Upper lobe of left lung (tissue), 6 donors: ENCODE results near the gene TSR1. TPM values are rescaled to one million over a fixed set of nuclear protein-coding genes. Genes with fewer than 3 reads are reported as not detected.

Experiments used
- ATAC-seq, 2 donors: fragments of 200-7000 bp; cut with Tn5 transposase; one replicate each; pipeline ENCODE4 v1.9.1; 2022; ENCODE audit warnings: mild to moderate bottlenecking in 2 of 2, moderate library complexity in 2 of 2; ENCODE audit not compliant: low FRiP score in 2 of 2
- DNase-seq, 2 donors: peaks; one replicate each; pipeline ENCODE4 v3.0.0-alpha.2; 2019 to 2020
- H3K27ac ChIP-seq, 4 donors: fragments of 200-600 bp; sonication (generic); one replicate each; pipeline ENCODE4 v1.5.1; 2016 to 2019
- H3K27me3 ChIP-seq, 4 donors: fragments of 200-600 bp; sonication (generic); one replicate each; pipeline ENCODE4 v1.5.1; 2017 to 2019
- H3K36me3 ChIP-seq, 4 donors: fragments of 200-600 bp; sonication (generic); one replicate each; pipeline ENCODE4 v1.5.1; 2016 to 2019
- H3K4me1 ChIP-seq, 4 donors: fragments of 200-600 bp; sonication (generic); one replicate each; pipeline ENCODE4 v1.5.1; 2018 to 2019
- H3K4me3 ChIP-seq, 4 donors: fragments of 200-600 bp; sonication (generic); one replicate each; pipeline ENCODE4 v1.5.1; 2017 to 2019; ENCODE audit warnings: mild to moderate bottlenecking in 2 of 4, moderate library complexity in 1 of 4
- H3K9me3 ChIP-seq, 4 donors: fragments of 200-600 bp; sonication (generic); one replicate each; pipeline ENCODE4 v1.5.1; 2018 to 2019
- EP300 ChIP-seq, 4 donors: sonication (generic); formaldehyde crosslinking; IDR thresholded peaks; one replicate each; pipeline ENCODE4 v1.5.1; 2017; ENCODE audit warnings: antibody characterized with exemption in 4 of 4, control low read depth in 2 of 4
- POLR2A ChIP-seq, 4 donors: fragments of 450-650 bp; IDR thresholded peaks; one replicate each; pipeline ENCODE4 v1.5.1; 2016 to 2017; ENCODE audit warnings: antibody characterized with exemption in 4 of 4, mild to moderate bottlenecking in 2 of 4
- POLR2AphosphoS5 ChIP-seq, 2 donors: sonication (generic); formaldehyde crosslinking; IDR thresholded peaks; one replicate each; pipeline ENCODE4 v1.5.1; 2017; ENCODE audit warnings: antibody characterized with exemption in 2 of 2
- WGBS, 2 donors: methylation state at CpG; one replicate each; pipeline ENCODE4 v1.1.5; 2017 to 2018; 5-methylcytosine and 5-hydroxymethylcytosine counted together
- total RNA-seq, 6 donors: library from RNA; depleted of rRNA in 4 of 6; stranded (reverse); fragments of >200 nt in 4 of 6; gene quantifications; one replicate each; pipeline versions ENCODE4 v1.1.0 to v1.2.1, GENCODE V29; 2016 to 2021
- TF ChIP-seq, protein P1 (sequence below), 6 experiments: fragments of 450-650 bp in 4 of 6; fragments of 200-600 bp in 2 of 6; sonication (generic) in 2 of 6; IDR thresholded peaks; one replicate each; pipeline ENCODE4 v1.5.1; 2016 to 2019; ENCODE audit warnings: antibody characterized with exemption in 6 of 6
- donor health status: DM: no; HTN: no; CAD: no; lungs with moderate emphysema.
- donor health status: DM: no; HTN: yes; CAD: no; lungs with severe emphysema.

Gene TSR1
- total RNA-seq, 6 donors from 2014 or later: 15.8 to 52.4 (median 23.6) TPM

DNA sequence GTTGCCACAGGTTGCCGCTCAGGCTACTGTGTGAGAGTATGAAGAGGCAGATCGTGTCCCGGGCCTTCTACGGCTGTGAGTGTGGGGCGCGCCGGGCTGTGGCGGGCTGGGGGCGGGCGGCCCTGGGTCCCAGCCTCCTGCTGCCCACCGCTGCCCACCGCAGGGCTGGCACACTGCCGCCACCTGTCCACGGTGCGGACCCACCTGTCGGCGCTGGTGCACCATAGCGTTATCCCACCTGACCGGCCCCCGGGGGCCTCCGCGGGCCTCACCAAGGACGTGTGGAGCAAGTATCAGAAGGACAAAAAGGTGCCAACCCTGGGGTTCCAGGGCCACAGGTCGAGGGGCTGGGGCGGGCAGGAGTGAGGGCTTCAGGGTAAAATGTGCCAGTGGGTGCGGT lies 35.9 kb upstream of the TSR1 start:
- 96% methylated on average over 26 of the region's 26 CpGs; no CpG with 5 or more reads in 1 of the 2 donors for WGBS, 2 donors
- DNase-seq: peak in 1 of 2 donors; percentile 79

DNA sequence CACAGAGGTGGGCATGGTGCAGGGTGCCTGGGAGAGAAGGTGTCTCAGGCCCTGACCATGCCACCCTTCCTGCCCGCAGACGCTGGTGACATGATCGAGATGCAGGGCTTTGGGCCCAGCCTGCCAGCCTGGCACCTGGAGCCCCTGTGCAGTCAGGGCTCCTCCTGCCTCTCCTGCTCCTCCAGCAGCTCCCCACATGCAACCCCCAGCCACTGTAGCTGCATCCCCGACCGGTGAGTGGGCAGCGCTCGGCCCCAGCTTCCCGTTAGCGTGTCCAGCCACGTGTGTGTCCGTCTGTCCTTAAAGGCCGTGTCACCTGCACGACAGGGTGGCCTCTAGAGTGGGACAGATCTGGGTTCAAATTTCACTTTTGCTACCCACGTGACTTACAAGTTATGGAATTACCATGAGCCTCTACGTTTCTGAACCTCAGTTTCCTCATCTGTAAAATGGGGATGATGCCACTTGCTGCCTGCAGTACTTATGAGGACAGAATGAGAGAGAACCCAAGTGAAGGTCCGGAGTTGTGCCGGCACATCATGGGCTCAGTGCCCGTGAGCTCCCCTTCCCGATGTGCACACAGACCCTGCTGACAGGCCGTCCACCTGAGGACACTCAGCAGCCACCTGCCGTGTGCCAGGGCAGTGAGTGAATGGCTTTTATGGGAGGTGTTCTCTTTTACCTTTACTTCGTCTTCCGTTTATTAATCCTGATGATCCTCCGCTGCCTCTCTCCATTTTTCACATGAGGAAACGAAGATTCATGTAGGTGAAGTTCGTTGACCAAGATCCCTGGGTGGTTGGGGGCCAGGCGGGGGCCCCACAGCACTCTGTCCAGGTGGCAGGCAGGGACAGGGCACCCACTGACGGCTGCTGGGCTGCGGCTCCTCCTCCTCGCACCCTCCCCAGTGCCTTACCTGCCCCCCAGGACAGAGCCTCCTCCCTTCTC lies 35.2 kb upstream of the TSR1 start:
- Histone ChIP-seq H3K27me3 (no peaks in the 10 kb centered on the region), H3K9me3 (no peaks in the 10 kb centered on the region), H3K4me3 (no peak overlapping the region), H3K4me1 (no peaks in the 10 kb centered on the region), H3K36me3 (peaks cover 4 to 64% (median 42%) of the 10 kb centered on the region in 4 donors), H3K27ac (no peak overlapping the region)
- ATAC-seq: no peak
- peak in 1 of 2 donors; percentile 62 for DNase-seq
- TF ChIP-seq POLR2AphosphoS5 (IDR thresholded peaks at IDR 0.05) (no peak), POLR2A (IDR thresholded peaks at IDR 0.05) (no peak), EP300 (IDR thresholded peaks at IDR 0.05) (no peak)
- TF ChIP-seq, protein P1, sequence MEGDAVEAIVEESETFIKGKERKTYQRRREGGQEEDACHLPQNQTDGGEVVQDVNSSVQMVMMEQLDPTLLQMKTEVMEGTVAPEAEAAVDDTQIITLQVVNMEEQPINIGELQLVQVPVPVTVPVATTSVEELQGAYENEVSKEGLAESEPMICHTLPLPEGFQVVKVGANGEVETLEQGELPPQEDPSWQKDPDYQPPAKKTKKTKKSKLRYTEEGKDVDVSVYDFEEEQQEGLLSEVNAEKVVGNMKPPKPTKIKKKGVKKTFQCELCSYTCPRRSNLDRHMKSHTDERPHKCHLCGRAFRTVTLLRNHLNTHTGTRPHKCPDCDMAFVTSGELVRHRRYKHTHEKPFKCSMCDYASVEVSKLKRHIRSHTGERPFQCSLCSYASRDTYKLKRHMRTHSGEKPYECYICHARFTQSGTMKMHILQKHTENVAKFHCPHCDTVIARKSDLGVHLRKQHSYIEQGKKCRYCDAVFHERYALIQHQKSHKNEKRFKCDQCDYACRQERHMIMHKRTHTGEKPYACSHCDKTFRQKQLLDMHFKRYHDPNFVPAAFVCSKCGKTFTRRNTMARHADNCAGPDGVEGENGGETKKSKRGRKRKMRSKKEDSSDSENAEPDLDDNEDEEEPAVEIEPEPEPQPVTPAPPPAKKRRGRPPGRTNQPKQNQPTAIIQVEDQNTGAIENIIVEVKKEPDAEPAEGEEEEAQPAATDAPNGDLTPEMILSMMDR (IDR thresholded peaks at IDR 0.05): no peak
- 91 to 92% methylated on average over 25 to 30 of the region's 30 CpGs for WGBS, 2 donors

More for the DNA sequence above, 35.9 kb upstream of the TSR1 start:
- no peaks in the 10 kb centered on the region for H3K4me1 ChIP-seq
- no peak for TF ChIP-seq POLR2A (IDR thresholded peaks at IDR 0.05)
- no peak for TF ChIP-seq EP300 (IDR thresholded peaks at IDR 0.05)
- TF ChIP-seq POLR2AphosphoS5 (IDR thresholded peaks at IDR 0.05): no peak
- TF ChIP-seq, protein P1 (IDR thresholded peaks at IDR 0.05): no peak
- no peak overlapping the region for H3K4me3 ChIP-seq
- no peaks in the 10 kb centered on the region for H3K9me3 ChIP-seq
- ATAC-seq: no peak
- H3K27me3 ChIP-seq: no peaks in the 10 kb centered on the region
- H3K27ac ChIP-seq: no peak overlapping the region
- H3K36me3 ChIP-seq: peaks cover 4 to 64% (median 45%) of the 10 kb centered on the region in 4 donors

DNA sequence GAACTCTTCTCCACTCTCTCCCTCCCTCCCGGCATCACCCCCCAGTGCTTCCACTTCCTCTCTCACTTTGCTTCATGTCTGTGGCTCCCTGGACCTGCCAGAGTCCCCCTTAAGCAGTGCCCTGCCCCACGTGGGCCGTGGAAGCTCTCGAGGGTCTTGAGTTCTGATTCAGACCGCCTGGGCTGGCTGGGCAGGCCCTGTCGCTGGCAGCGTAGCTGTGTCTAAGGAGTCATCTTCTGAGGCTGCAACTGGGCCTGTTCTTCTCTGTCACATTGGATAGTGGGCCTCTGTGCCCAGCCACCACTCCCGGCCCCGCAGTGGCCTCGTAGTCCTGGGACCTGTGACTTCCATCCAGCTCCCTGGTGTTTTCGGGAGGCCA lies 33.9 kb upstream of the TSR1 start:
- Histone ChIP-seq H3K27me3 (no peaks in the 10 kb centered on the region), H3K4me1 (no peaks in the 10 kb centered on the region), H3K4me3 (no peak overlapping the region), H3K27ac (no peak overlapping the region), H3K36me3 (peaks cover 0 to 61% (median 38%) of the 10 kb centered on the region in 4 donors), H3K9me3 (no peaks in the 10 kb centered on the region)
- TF ChIP-seq, protein P1 (IDR thresholded peaks at IDR 0.05): no peak
- no peak for TF ChIP-seq POLR2AphosphoS5 (IDR thresholded peaks at IDR 0.05)
- ATAC-seq (no peak), DNase-seq (peak in 1 of 2 donors; percentile 80)
- WGBS, 2 donors: 75 to 87% methylated on average over 4 to 11 of the region's 11 CpGs

DNA sequence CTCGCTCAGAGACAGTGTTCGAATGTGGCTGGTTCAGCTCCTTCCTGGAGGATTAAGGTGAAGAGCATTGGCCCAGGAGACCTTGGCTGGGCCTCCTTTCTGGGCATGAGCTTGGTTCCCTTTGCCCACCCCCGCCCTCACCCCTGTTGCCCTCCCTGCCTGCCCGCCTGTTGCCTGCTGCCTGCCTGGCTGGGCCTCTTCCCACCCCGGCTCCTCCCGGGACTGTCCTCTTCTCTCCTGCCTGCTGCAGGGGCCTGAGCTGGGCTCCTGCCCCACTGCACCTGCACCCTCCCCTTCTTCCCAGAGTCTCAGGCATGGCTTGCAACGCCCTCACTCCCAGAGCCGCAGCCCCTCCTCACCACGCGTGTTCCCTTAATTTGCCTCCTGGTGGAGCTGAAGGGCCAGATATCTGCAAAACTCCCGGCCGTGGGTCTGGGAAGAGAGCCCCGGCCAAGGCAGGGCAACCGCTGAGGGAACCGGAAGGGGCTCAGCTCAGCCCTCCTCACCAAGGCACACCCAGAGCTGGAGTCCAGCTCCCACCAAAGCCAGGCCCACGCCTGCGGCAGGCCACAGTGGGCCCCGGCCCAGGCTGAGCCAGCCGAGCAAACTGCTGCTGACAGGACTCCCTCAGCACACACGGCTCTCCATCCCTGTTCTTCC lies 33.4 kb upstream of the TSR1 start:
- Histone ChIP-seq H3K36me3 (peaks cover 0 to 64% (median 39%) of the 10 kb centered on the region in 4 donors), H3K9me3 (no peaks in the 10 kb centered on the region), H3K27me3 (no peaks in the 10 kb centered on the region), H3K27ac (no peak overlapping the region), H3K4me3 (no peak overlapping the region), H3K4me1 (no peaks in the 10 kb centered on the region)
- ATAC-seq: peak in 1 of 2 donors; percentile 39
- TF ChIP-seq POLR2A (IDR thresholded peaks at IDR 0.05): no peak
- 73 to 81% methylated on average over 10 to 20 of the region's 20 CpGs for WGBS, 2 donors
- DNase-seq: peak in 1 of 2 donors; percentile 62

DNA sequence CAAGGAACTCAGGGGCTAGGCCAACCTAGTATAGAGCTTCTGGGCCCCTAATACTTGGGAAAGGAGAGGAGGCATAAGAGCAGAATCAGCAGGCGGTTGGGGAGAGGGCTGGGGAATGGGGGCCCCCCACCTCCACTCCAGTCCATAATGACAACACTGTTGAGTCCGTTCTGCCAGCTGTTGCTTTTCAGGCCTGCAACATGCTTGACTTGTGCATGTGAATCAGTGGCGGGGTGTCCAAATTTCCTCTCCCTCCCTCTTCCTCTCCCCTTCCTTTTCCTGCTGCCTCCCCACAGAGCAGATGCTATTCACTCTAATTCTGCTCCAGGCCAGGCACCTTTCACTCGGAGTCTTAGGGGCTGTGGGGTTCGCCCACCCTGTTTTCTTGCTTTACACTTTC lies 32.8 kb upstream of the TSR1 start:
- H3K36me3 ChIP-seq: peaks cover 0 to 64% (median 41%) of the 10 kb centered on the region in 4 donors
- H3K9me3 ChIP-seq: no peaks in the 10 kb centered on the region
- ATAC-seq (no peak), DNase-seq (no peak)
- TF ChIP-seq POLR2AphosphoS5 (IDR thresholded peaks at IDR 0.05) (no peak), EP300 (IDR thresholded peaks at IDR 0.05) (no peak), POLR2A (IDR thresholded peaks at IDR 0.05) (no peak)
- TF ChIP-seq, protein P1 (IDR thresholded peaks at IDR 0.05): no peak
- H3K4me1 ChIP-seq: no peaks in the 10 kb centered on the region
- H3K27me3 ChIP-seq: no peaks in the 10 kb centered on the region
- H3K4me3 ChIP-seq: no peak overlapping the region
- 57 to 63% methylated on average over 5 of the region's 5 CpGs for WGBS, 2 donors
- H3K27ac ChIP-seq: no peak overlapping the region
